Measurements from ENCODE around the gene AUH. TPM values are rescaled to one million over a fixed set of nuclear protein-coding genes. Genes with fewer than 3 reads are reported as not detected.

The AUH gene
- total RNA-seq, 2 donors from 2014 or later: 58.0 to 76.1 TPM

GRCh38 chr9:91321691-91322090 is 40.0 kb downstream of the AUH start:
- Histone ChIP-seq H3K27me3 (replicated peaks; ENCODE audit: insufficient read depth) (no peaks in the 10 kb centered on the region), H3K4me1 (replicated peaks) (no peaks in the 10 kb centered on the region), H3K36me3 (no peaks in the 10 kb centered on the region), H3K9me3 (no peaks in the 10 kb centered on the region), H3K27ac (no peak overlapping the region), H3K4me3 (no peak overlapping the region)
- TF ChIP-seq POLR2AphosphoS5 (IDR thresholded peaks at IDR 0.05) (no peak), POLR2A (IDR thresholded peaks at IDR 0.05) (no peak)
- no peak for DNase-seq (ENCODE audit: low spot score)
- intact Hi-C loops (cut with DNase I): no loop called here

GRCh38 chr9:91320299-91320698 is 41.4 kb downstream of the AUH start:
- Histone ChIP-seq H3K9me3 (no peaks in the 10 kb centered on the region), H3K4me3 (no peak overlapping the region), H3K27ac (no peak overlapping the region), H3K27me3 (replicated peaks; ENCODE audit: insufficient read depth) (no peaks in the 10 kb centered on the region), H3K4me1 (replicated peaks) (no peaks in the 10 kb centered on the region), H3K36me3 (no peaks in the 10 kb centered on the region)
- intact Hi-C loops (cut with DNase I): no loop called here
- TF ChIP-seq POLR2A (IDR thresholded peaks at IDR 0.05): no peak
- no peak for TF ChIP-seq CTCF (IDR thresholded peaks at IDR 0.05)
- TF ChIP-seq POLR2AphosphoS5 (IDR thresholded peaks at IDR 0.05): no peak
- no peak for DNase-seq (ENCODE audit: low spot score)
- whole genome bisulfite sequencing: 80% methylated on average over 4 of the region's 4 CpGs

- H3K27ac ChIP-seq: no peak overlapping the region
- 74% methylated on average over 1 of the region's 1 CpG for WGBS
- no peaks in the 10 kb centered on the region for H3K27me3 ChIP-seq (replicated peaks; ENCODE audit: insufficient read depth)
- no peak for TF ChIP-seq CTCF (IDR thresholded peaks at IDR 0.05)
- H3K4me3 ChIP-seq: no peak overlapping the region
- H3K4me1 ChIP-seq (replicated peaks): peaks cover 6% of the 10 kb centered on the region
- no peaks in the 10 kb centered on the region for H3K36me3 ChIP-seq
- intact Hi-C loops (cut with DNase I): no loop called here
- no peaks in the 10 kb centered on the region for H3K9me3 ChIP-seq
- DNase-seq (ENCODE audit: low spot score): no peak
Observed at GRCh38 chr9:91316093-91316492, 45.6 kb downstream of the AUH start.

- Histone ChIP-seq H3K36me3 (no peaks in the 10 kb centered on the region), H3K9me3 (no peaks in the 10 kb centered on the region), H3K27me3 (replicated peaks; ENCODE audit: insufficient read depth) (no peaks in the 10 kb centered on the region), H3K27ac (no peak overlapping the region), H3K4me3 (no peak overlapping the region), H3K4me1 (replicated peaks) (peaks cover 6% of the 10 kb centered on the region)
- DNase-seq (ENCODE audit: low spot score): no peak
- TF ChIP-seq POLR2AphosphoS5 (IDR thresholded peaks at IDR 0.05): no peak
- TF ChIP-seq CTCF (IDR thresholded peaks at IDR 0.05): no peak
- no peak for TF ChIP-seq POLR2A (IDR thresholded peaks at IDR 0.05)
- 96% methylated on average over 5 of the region's 5 CpGs for WGBS
- intact Hi-C loops (cut with DNase I): no loop called here
Observed at GRCh38 chr9:91315191-91315590, 46.5 kb downstream of the AUH start.

GRCh38 chr9:91312717-91313325 is 48.9 kb downstream of the AUH start:
- WGBS: 36% methylated on average over 4 of the region's 4 CpGs

More at GRCh38 chr9:91312717-91313325, 48.9 kb downstream of the AUH start:
- Histone ChIP-seq H3K4me3 (no peak overlapping the region), H3K27ac (peak overlapping the region; percentile 5 to 63), H3K36me3 (no peaks in the 10 kb centered on the region), H3K27me3 (replicated peaks; ENCODE audit: insufficient read depth) (no peaks in the 10 kb centered on the region), H3K9me3 (no peaks in the 10 kb centered on the region), H3K4me1 (replicated peaks) (peaks cover 6% of the 10 kb centered on the region)
- TF ChIP-seq POLR2AphosphoS5 (IDR thresholded peaks at IDR 0.05) (peak; percentile 90), POLR2A (IDR thresholded peaks at IDR 0.05) (no peak), CTCF (IDR thresholded peaks at IDR 0.05) (no peak)
- peak; percentile 90 for DNase-seq (ENCODE audit: low spot score)
- intact Hi-C loops (cut with DNase I): no loop called here
